B cell (primary cell): Measurements from ENCODE around the gene SEMA4D. TPM values are rescaled to one million over a fixed set of nuclear protein-coding genes. Genes with fewer than 3 reads are reported as not detected.

Experiments used
- ATAC-seq: fragments of 200-7000 bp; cut with Tn5 transposase; one replicate; pipeline ENCODE4 v1.10.0; 2021; ENCODE audit warnings: low read depth, mild to moderate bottlenecking, moderate number of reproducible peaks, moderate library complexity
- CTCF ChIA-PET: fragments of 350-600 bp; sonication (Branson Sonifier 250); formaldehyde crosslinking; loops from one replicate; lab custom pipeline; 2021; ENCODE audit warnings: antibody characterized with exemption, inconsistent platforms; lab: Charles Lee
- POLR2A ChIA-PET: fragments of 350-600 bp; sonication (Branson Sonifier 250); formaldehyde crosslinking; loops from one replicate; lab custom pipeline; 2021; ENCODE audit warnings: antibody characterized with exemption; lab: Charles Lee
- DNase-seq: peaks from one replicate; pipeline ENCODE4 v3.0.0; 2013
- H2AFZ ChIP-seq: 2 replicates; pipeline ENCODE4 v1.6.1; 2012; ENCODE audit warnings: mild to moderate bottlenecking, low read depth, low read length; ENCODE audit not compliant: insufficient read depth, poor library complexity, severe bottlenecking
- H3K27ac ChIP-seq, 2 donors: 1 replicate in 1 of 2; 2 replicates in 1 of 2; pipeline ENCODE4 v1.5.1; 2012 to 2013; ENCODE audit warnings: low read length in 2 of 2, mild to moderate bottlenecking in 2 of 2, moderate library complexity in 1 of 2
- H3K27me3 ChIP-seq, 4 experiments: fragments of 200-600 bp in 1 of 4; sonication (generic) in 1 of 4; replicated peaks in 1 of 4; 1 replicate in 2 of 4; 2 replicates in 2 of 4; pipeline versions ENCODE4 v1.6.1 to v1.7.0; 2013 to 2016; ENCODE audit warnings: low read length in 3 of 4, mild to moderate bottlenecking in 2 of 4, mixed read lengths in 1 of 4, moderate library complexity in 1 of 4; ENCODE audit not compliant: insufficient read depth in 4 of 4, control insufficient read depth in 3 of 4; ENCODE audit errors: control extremely low read depth in 1 of 4
- H3K36me3 ChIP-seq, 2 experiments: replicated peaks in 1 of 2; 1 replicate in 1 of 2; 2 replicates in 1 of 2; pipeline versions ENCODE4 v1.6.1 to v1.7.1; 2013; ENCODE audit warnings: low read length in 1 of 2; ENCODE audit not compliant: insufficient read depth in 2 of 2, control insufficient read depth in 1 of 2; ENCODE audit errors: control extremely low read depth in 1 of 2, extremely low read depth in 1 of 2
- H3K4me1 ChIP-seq, 2 donors: fragments of 200-600 bp in 1 of 2; sonication (generic) in 1 of 2; 1 replicate in 1 of 2; 2 replicates in 1 of 2; pipeline versions ENCODE4 v1.5.1 to v1.6.1; 2013 to 2017; ENCODE audit warnings: low read length in 2 of 2; ENCODE audit not compliant: control insufficient read depth in 2 of 2, insufficient read depth in 2 of 2
- H3K4me2 ChIP-seq: replicated peaks from 2 replicates; pipeline ENCODE3; 2012; ENCODE audit warnings: mild to moderate bottlenecking, low read depth, low read length; ENCODE audit not compliant: poor library complexity, severe bottlenecking
- H3K4me3 ChIP-seq, 5 experiments: fragments of 200-600 bp in 1 of 5; sonication (generic) in 1 of 5; 1 replicate in 3 of 5; 2 replicates in 2 of 5; pipeline versions ENCODE4 v1.5.1 to v1.7.0; 2011 to 2016; ENCODE audit warnings: low read length in 4 of 5, mild to moderate bottlenecking in 4 of 5, low read depth in 2 of 5, control low read depth in 1 of 5, moderate library complexity in 1 of 5; ENCODE audit not compliant: insufficient read depth in 1 of 5; ENCODE audit errors: control extremely low read depth in 1 of 5, extremely low read depth in 1 of 5
- H3K79me2 ChIP-seq: fragments of 200-600 bp; sonication (generic); one replicate; pipeline ENCODE4 v1.6.0; 2016; ENCODE audit warnings: low read length; ENCODE audit not compliant: control insufficient read depth, insufficient read depth
- H3K9ac ChIP-seq: fragments of 200-600 bp; sonication (generic); 2 replicates; pipeline ENCODE4 v1.6.1; 2017; ENCODE audit warnings: mild to moderate bottlenecking, low read length, moderate library complexity
- H3K9me3 ChIP-seq, 3 donors: one replicate each; pipeline versions ENCODE4 v1.6.1 to v1.7.1; 2013; ENCODE audit warnings: low read length in 2 of 3; ENCODE audit not compliant: control insufficient read depth in 2 of 3, insufficient read depth in 1 of 3; ENCODE audit errors: control extremely low read depth in 1 of 3
- H4K20me1 ChIP-seq: 2 replicates; pipeline ENCODE4 v1.6.0; 2012; ENCODE audit warnings: mild to moderate bottlenecking, low read length; ENCODE audit not compliant: insufficient read depth, control insufficient read depth, poor library complexity, severe bottlenecking
- H3K27ac Mint-ChIP-seq: one replicate; pipeline ENCODE4 v1.8.0; 2021; ENCODE audit warnings: mixed read lengths
- H3K27me3 Mint-ChIP-seq: one replicate; pipeline ENCODE4 v1.8.0; 2021; ENCODE audit warnings: mixed read lengths
- H3K4me1 Mint-ChIP-seq: one replicate; pipeline ENCODE4 v1.8.0; 2021; ENCODE audit warnings: mixed read lengths
- H3K4me3 Mint-ChIP-seq: one replicate; pipeline ENCODE4 v1.8.0; 2021; ENCODE audit warnings: mixed read lengths
- H3K9me3 Mint-ChIP-seq: one replicate; pipeline ENCODE4 v1.8.0; 2022; ENCODE audit warnings: mixed read lengths; ENCODE audit not compliant: insufficient read depth
- EZH2 ChIP-seq: IDR thresholded peaks from 2 replicates; pipeline ENCODE4 v1.6.1; 2012; ENCODE audit warnings: borderline replicate concordance, low read depth, mild to moderate bottlenecking, moderate library complexity, low read length; ENCODE audit not compliant: insufficient read depth, poor library complexity, severe bottlenecking
- WGBS: methylation state at CpG from one replicate; pipeline ENCODE4 v1.1.5; 2013; ENCODE audit warnings: missing lambda C conversion rate; ENCODE audit not compliant: insufficient coverage; 5-methylcytosine and 5-hydroxymethylcytosine counted together
- intact Hi-C: fragments of 100-400 bp; cut with micrococcal nuclease; formaldehyde crosslinking; loops from one replicate; pipeline ENCODE4 v1.10.0; 2022
- polyA plus RNA-seq: library from polyadenylated mRNA; depleted of rRNA; stranded (reverse); fragments of >200 nt; gene quantifications from 2 replicates; pipeline ENCODE4 v1.2.3, GENCODE V29; 2012
- total RNA-seq, 2 donors: library from RNA; stranded (reverse); fragments of 120-200 nt in 1 of 2; gene quantifications; 1 replicate in 1 of 2; 2 replicates in 1 of 2; pipeline versions ENCODE4 v1.2.3 to v1.2.4, GENCODE V29; 2013 to 2022
- TF ChIP-seq, protein P1 (sequence below): fragments of 200-600 bp; IDR thresholded peaks from one replicate; pipeline ENCODE4 v1.8.0; 2022; ENCODE audit warnings: antibody characterized with exemption, mild to moderate bottlenecking

Gene SEMA4D
- total and polyA plus RNA-seq, 2 donors (not counting 1 experiment from before 2014, with no cell fraction given), result 53.6 to 231 TPM

DNA sequence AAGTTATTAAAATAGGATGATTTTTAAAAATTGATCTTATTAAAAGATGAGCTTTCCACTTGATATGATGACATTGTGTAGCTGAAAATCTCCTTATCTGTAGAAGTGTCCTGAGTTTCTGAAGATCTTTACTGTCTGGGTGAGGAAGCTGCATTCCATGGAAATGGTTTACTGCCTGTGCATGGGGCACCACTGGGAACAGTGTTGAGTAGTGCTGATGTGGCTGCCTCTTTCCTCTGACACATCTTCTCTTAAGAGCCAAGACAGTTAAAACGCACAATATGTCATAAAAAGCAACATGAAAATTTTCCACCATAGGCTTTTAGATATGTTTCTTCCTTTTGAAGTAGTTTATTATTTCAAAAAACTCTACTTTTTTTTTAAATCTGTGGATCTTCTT lies 155.0 kb downstream of the SEMA4D start:
- no peaks in the 10 kb centered on the region for H3K4me1 ChIP-seq
- Mint-ChIP-seq H3K27ac (no peak overlapping the region), H3K4me1 (no peaks in the 10 kb centered on the region), H3K4me3 (no peak overlapping the region), H3K9me3 (no peaks in the 10 kb centered on the region), H3K27me3 (no peaks in the 10 kb centered on the region)
- H2AFZ ChIP-seq, result no peak overlapping the region
- peaks cover 9% of the 10 kb centered on the region for H3K79me2 ChIP-seq
- ATAC-seq, result no peak
- CTCF ChIA-PET, result no interaction called here
- H3K36me3 ChIP-seq, result peaks cover 30 to 90% of the 10 kb centered on the region in 2 experiments
- intact Hi-C loops, result no loop called here
- H3K9me3 ChIP-seq, result no peaks in the 10 kb centered on the region
- no peak for DNase-seq
- no peak overlapping the region for H3K27ac ChIP-seq
- H3K27me3 ChIP-seq, result no peaks in the 10 kb centered on the region
- H3K9ac ChIP-seq, result no peak overlapping the region
- WGBS, result no CpG with 5 or more reads among the region's 1 CpG
- TF ChIP-seq EZH2, result no peak
- TF ChIP-seq, protein P1, sequence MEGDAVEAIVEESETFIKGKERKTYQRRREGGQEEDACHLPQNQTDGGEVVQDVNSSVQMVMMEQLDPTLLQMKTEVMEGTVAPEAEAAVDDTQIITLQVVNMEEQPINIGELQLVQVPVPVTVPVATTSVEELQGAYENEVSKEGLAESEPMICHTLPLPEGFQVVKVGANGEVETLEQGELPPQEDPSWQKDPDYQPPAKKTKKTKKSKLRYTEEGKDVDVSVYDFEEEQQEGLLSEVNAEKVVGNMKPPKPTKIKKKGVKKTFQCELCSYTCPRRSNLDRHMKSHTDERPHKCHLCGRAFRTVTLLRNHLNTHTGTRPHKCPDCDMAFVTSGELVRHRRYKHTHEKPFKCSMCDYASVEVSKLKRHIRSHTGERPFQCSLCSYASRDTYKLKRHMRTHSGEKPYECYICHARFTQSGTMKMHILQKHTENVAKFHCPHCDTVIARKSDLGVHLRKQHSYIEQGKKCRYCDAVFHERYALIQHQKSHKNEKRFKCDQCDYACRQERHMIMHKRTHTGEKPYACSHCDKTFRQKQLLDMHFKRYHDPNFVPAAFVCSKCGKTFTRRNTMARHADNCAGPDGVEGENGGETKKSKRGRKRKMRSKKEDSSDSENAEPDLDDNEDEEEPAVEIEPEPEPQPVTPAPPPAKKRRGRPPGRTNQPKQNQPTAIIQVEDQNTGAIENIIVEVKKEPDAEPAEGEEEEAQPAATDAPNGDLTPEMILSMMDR, result no peak
- no peak overlapping the region for H3K4me2 ChIP-seq
- peaks cover 19% of the 10 kb centered on the region for H4K20me1 ChIP-seq
- no peak overlapping the region for H3K4me3 ChIP-seq
- POLR2A ChIA-PET, result no interaction called here

DNA sequence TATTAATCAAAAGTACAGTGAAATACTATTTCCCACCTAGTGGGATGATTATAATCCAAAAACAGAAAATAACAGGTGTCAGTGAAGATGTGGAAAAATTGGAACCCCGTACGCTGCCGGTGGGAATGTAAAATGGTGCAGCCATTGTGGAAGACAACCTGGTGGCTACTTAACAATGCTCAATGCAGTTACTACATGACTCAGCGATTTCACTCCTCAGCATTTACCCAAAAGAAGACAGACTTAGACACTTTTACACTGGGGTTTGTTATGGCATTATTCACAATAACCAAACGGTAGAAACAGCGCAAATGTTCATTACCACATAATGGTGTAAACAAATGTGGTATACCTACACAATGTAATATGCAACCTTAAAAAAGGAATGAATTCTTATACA lies 155.7 kb downstream of the SEMA4D start:
- intact Hi-C loops, result no loop called here
- Histone ChIP-seq H3K4me3 (no peak overlapping the region), H3K27me3 (no peaks in the 10 kb centered on the region), H3K36me3 (peaks cover 36 to 91% of the 10 kb centered on the region in 2 experiments), H3K79me2 (peaks cover 9% of the 10 kb centered on the region), H4K20me1 (peaks cover 19% of the 10 kb centered on the region), H3K4me2 (no peak overlapping the region), H3K9me3 (no peaks in the 10 kb centered on the region), H3K4me1 (no peaks in the 10 kb centered on the region), H3K27ac (no peak overlapping the region), H2AFZ (no peak overlapping the region), H3K9ac (no peak overlapping the region)
- H3K27me3 Mint-ChIP-seq, result no peaks in the 10 kb centered on the region
- no peak overlapping the region for H3K27ac Mint-ChIP-seq
- DNase-seq, result no peak
- no peak for ATAC-seq
- ChIA-PET CTCF (interaction anchor here (0.6 kb wide), 1 partner anchor 110 kb away, joined by 3 read pairs; no protein-coding TSS in a partner anchor), POLR2A (no interaction called here)
- no peak overlapping the region for H3K4me3 Mint-ChIP-seq
- H3K4me1 Mint-ChIP-seq, result no peaks in the 10 kb centered on the region
- WGBS, result no CpG with 5 or more reads among the region's 6 CpGs
- H3K9me3 Mint-ChIP-seq, result no peaks in the 10 kb centered on the region
- no peak for TF ChIP-seq EZH2
- TF ChIP-seq, protein P1, result no peak
